ENCODE results near the gene BCAN.

BCAN gene

DNA sequence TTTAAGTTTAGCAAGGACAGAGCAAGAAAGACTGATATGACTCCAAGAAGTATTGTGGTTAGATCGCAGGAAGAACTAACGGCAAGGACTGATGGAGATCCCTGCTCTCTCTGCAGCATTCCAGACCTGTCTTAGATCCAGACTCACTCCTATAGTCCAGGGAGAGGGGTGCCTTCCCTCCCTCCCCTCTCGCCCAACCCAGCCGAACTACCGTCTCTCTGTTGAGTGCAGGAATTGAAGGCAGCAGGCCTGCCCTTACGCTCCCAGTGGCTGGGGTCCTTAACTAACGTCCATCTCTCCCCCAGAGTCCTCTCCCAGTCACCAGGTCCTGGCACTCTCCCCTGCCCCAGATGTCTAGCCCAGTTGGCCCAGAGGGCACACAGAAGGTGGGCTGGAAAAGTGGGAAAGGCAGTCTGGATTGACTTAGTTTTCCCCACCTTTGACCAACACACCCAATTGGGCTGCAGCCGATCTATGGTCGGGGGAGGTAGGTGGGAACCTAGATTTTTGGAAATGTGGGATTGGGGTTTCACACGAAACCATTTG is 62.3 kb downstream of the BCAN start:
- Histone ChIP-seq H3K9ac (ENCODE audit: insufficient read length) (no peak overlapping the region), H3K36me3 (ENCODE audit: insufficient read depth, low read length) (no peaks in the 10 kb centered on the region), H3K27ac (no peak overlapping the region), H3K4me3 (no peak overlapping the region), H3K9me3 (ENCODE audit: low read depth, low read length) (no peaks in the 10 kb centered on the region)
- TF ChIP-seq FOXP2 (optimal IDR thresholded peaks at IDR 0.05; ENCODE audit: control extremely low read depth, extremely low read length, insufficient read depth) (no peak), EZH2 (IDR thresholded peaks at IDR 0.05) (no peak), POLR2AphosphoS5 (IDR thresholded peaks at IDR 0.05; ENCODE audit: borderline replicate concordance, low read depth, low read length) (no peak)
- DNase-seq (ENCODE audit: low read depth, low spot score) = no peak

DNA sequence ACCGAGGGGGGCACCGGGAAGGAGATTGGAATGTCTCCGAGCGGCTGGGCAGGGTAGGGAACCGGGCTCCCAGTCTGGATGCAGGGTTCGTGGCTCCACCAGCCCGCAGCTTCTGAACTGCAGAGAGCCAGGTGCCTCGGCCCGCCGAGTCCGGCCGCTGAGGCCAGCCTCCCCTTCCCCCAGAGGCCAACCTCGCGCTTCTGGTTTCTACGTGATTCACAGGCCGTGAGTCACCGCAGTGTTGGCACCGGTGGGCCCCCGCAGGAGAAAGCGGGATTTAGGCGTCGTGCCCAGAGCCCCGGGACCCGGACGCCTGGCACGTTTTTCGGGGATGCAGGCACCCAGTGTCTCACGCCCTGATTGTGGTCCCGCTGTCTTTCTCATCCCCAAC is 63.0 kb downstream of the BCAN start:
- Histone ChIP-seq H3K27ac (no peak overlapping the region), H3K9me3 (ENCODE audit: low read depth, low read length) (no peaks in the 10 kb centered on the region)
- DNase-seq (ENCODE audit: low read depth, low spot score) = no peak

DNA sequence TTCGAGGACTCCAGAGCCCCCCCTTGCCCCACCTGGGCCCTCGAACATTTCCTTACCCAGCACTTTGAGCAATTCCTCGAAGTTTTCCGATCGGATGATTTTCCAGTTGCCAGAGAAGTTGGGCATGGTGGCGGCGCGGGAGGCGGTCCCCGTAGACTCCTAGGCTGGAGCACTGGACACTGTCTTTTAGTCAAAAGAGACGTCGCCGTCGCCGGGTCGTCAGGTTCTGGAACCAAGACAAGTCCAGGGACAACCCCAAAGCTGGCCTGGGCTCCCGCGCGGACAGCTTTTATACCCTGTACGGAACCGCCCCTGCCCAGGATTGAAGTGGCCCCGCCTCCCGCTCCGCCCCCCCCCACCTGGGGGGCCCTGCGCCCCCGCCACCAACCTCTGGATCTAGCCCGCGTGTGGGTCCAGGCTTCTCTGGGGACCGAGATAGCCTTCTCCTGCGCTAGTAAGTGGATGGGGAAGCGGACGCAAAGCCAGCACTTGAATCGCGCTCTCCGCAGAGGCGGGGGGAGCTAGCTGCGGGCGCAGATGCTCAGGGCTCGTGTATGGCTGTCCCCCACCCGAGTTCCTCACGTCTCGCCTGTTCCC is 63.5 kb downstream of the BCAN start, which contains the start of gene CRABP2:
CRABP2 (minus strand) TSS at position 263 of the 597 bp plus-strand sequence; CDS start at position 126, 137 bp downstream.
- DNase-seq (ENCODE audit: low read depth, low spot score) = no peak
- Histone ChIP-seq H3K4me3 (peak within 1 kb of the TSS; percentile 71), H3K36me3 (ENCODE audit: insufficient read depth, low read length) (no peaks in the 10 kb centered on the region), H3K27ac (no peak within 1 kb of the TSS), H3K9ac (ENCODE audit: insufficient read length) (no peak within 1 kb of the TSS), H3K9me3 (ENCODE audit: low read depth, low read length) (no peaks in the 10 kb centered on the region)
- TF ChIP-seq EZH2 (IDR thresholded peaks at IDR 0.05) (no peak), POLR2AphosphoS5 (IDR thresholded peaks at IDR 0.05; ENCODE audit: borderline replicate concordance, low read depth, low read length) (no peak), FOXP2 (optimal IDR thresholded peaks at IDR 0.05; ENCODE audit: control extremely low read depth, extremely low read length, insufficient read depth) (no peak)

More for the DNA sequence above, 63.0 kb downstream of the BCAN start:
- no peak for TF ChIP-seq POLR2AphosphoS5 (IDR thresholded peaks at IDR 0.05; ENCODE audit: borderline replicate concordance, low read depth, low read length)
- Histone ChIP-seq H3K36me3 (ENCODE audit: insufficient read depth, low read length) (no peaks in the 10 kb centered on the region), H3K4me3 (peak overlapping the region; percentile 71), H3K9ac (ENCODE audit: insufficient read length) (no peak overlapping the region)

DNA sequence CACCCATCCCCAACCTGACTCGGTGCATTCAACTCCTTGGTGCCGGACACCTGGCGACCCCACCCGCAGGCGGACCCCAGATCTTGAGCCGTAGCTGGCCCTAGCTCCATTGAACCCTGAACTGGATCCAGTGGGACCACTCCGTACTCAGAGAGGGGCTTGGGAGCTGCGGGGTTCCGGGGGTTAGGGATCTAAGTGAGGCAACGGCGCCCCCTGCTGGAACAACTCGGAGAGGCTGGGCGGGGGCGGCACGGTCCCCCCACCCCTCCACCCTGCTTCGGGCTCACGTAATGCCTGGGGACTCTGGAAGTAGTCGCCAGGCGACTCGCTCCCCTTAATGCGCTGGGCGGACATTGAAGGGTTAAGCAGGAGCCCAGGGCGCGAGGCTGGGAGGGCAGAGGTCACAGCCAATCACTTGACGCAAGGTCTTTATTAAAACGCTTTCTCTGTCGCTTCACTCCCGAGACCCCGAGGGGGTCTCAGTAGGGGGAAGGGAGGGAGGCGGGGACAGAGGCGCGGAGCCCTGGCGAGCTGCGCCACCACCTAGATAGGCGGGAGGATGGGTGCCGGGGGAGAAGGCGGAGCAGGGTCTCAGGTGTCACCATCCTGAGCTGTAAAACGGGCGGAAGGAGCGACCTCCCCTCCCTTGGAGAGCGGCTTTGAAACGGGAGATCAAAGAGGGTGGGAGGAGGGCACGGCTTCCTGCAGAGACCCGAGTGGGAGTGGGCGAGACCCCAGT is 64.2 kb downstream of the BCAN start:
- TF ChIP-seq POLR2AphosphoS5 (IDR thresholded peaks at IDR 0.05; ENCODE audit: borderline replicate concordance, low read depth, low read length) (no peak), FOXP2 (optimal IDR thresholded peaks at IDR 0.05; ENCODE audit: control extremely low read depth, extremely low read length, insufficient read depth) (no peak), EZH2 (IDR thresholded peaks at IDR 0.05) (no peak)
- Histone ChIP-seq H3K9ac (ENCODE audit: insufficient read length) (no peak overlapping the region), H3K9me3 (ENCODE audit: low read depth, low read length) (no peaks in the 10 kb centered on the region), H3K4me3 (peak overlapping the region; percentile 71), H3K27ac (no peak overlapping the region), H3K36me3 (ENCODE audit: insufficient read depth, low read length) (no peaks in the 10 kb centered on the region)
- no peak for DNase-seq (ENCODE audit: low read depth, low spot score)

DNA sequence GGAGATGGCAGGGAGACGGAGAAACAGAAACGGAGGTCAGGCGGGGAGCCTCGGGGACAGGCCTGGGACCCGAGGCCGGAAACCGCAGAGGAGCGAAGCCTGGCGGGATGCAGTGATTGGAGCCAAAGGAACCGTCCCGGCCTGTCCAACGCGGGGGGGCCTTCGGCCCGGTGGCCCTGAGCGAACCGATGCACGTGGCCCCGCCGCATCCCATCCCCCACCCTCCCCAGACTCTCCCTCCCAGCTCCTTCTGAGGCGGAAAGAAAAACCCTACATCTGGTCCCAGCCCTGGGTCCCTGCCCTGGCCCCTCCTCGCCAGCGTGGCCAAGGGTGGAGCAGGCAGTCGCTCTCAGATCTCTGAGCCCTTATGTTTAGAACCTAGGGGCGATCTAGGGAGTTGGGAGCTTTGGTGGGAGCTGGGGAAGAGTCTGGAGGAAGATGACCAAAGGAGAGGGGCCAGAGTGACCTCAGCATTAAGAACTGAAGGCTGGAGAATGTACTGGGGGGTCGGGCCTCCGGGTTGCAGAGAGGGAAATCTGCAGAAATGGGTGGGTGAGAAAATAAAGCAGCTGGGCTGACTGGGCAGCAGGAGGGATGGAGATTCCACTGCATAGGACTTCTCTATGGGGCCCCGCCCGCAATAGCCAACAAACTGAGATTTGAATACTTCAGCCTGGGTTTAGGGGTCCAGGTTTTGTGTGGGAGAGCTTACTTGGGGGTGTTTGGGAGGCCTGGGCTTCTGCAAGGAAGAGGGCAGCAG is 64.9 kb downstream of the BCAN start:
- H3K9ac ChIP-seq (ENCODE audit: insufficient read length) = no peak overlapping the region
- no peak overlapping the region for H3K27ac ChIP-seq
- DNase-seq (ENCODE audit: low read depth, low spot score) = no peak
- H3K4me3 ChIP-seq = no peak overlapping the region
- no peaks in the 10 kb centered on the region for H3K36me3 ChIP-seq (ENCODE audit: insufficient read depth, low read length)
- TF ChIP-seq FOXP2 (optimal IDR thresholded peaks at IDR 0.05; ENCODE audit: control extremely low read depth, extremely low read length, insufficient read depth) (no peak), EZH2 (IDR thresholded peaks at IDR 0.05) (no peak), POLR2AphosphoS5 (IDR thresholded peaks at IDR 0.05; ENCODE audit: borderline replicate concordance, low read depth, low read length) (no peak)
- no peaks in the 10 kb centered on the region for H3K9me3 ChIP-seq (ENCODE audit: low read depth, low read length)

DNA sequence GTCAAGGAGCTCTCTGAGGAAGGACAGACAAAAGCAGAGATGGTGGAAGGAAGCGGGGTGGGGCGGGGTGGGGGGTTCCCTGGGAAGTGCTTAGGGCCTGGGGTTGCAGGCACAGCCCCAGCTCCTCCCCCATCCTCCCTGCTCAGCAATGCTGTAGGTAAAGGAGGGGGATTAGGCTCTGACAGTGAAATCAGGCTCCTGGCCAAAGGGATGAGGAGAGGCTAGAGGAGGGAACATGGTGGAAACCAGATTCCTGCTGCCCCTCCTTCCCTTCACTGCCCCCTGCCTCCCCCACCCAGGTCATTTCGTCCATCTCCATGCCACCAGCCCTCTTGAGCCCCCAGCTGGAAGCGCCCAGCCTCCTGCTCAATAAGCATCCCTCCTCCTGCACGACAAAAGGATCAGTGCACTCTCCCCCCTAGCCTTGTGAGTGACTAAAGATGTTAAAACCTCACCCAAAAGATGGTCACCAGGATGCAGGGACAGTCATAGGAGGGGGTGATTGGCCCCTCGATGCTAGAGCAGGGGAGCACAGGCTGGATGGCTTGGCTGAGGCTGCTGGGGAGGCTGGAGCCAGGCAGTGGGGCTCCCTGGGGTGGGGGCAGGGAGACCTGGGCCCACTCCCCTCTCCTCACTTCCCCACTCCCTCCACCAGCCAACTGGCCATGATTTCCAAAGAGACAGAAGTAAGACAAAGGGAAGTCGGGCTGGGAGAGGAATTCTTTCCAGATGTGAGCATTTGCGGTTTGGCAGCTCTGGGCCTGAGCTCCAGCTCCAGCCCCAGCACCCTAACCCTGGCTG is 65.7 kb downstream of the BCAN start:
- H3K9ac ChIP-seq (ENCODE audit: insufficient read length) = no peak overlapping the region
- no peak for DNase-seq (ENCODE audit: low read depth, low spot score)
- TF ChIP-seq FOXP2 (optimal IDR thresholded peaks at IDR 0.05; ENCODE audit: control extremely low read depth, extremely low read length, insufficient read depth) = no peak
- TF ChIP-seq POLR2AphosphoS5 (IDR thresholded peaks at IDR 0.05; ENCODE audit: borderline replicate concordance, low read depth, low read length) = no peak
- TF ChIP-seq EZH2 (IDR thresholded peaks at IDR 0.05) = no peak
- no peaks in the 10 kb centered on the region for H3K36me3 ChIP-seq (ENCODE audit: insufficient read depth, low read length)
- H3K27ac ChIP-seq = no peak overlapping the region
- no peaks in the 10 kb centered on the region for H3K9me3 ChIP-seq (ENCODE audit: low read depth, low read length)
- no peak overlapping the region for H3K4me3 ChIP-seq

DNA sequence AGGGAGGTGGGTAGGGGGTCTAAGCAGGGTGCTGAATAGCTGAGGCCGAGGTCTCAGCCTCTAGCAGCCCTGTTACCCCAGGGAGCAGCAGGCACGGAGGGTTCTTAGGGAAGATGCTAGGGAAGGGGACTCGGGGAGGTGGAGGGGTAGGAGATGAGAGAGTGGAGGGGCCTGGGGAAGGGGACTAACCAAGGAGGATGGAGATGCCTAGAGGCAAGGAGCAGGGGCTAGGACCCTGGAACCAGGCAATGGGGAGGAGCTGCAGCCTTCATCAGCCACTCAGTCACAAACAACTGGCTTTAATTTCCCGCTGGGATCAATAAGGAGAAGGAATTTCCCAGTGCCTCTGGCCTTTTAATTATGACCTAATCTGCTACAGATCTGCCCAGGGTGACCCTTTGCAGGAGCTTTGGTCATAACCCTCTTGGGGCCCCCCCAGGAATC is 66.3 kb downstream of the BCAN start:
- Histone ChIP-seq H3K4me3 (no peak overlapping the region), H3K9ac (ENCODE audit: insufficient read length) (no peak overlapping the region), H3K27ac (no peak overlapping the region), H3K9me3 (ENCODE audit: low read depth, low read length) (no peaks in the 10 kb centered on the region), H3K36me3 (ENCODE audit: insufficient read depth, low read length) (no peaks in the 10 kb centered on the region)
- no peak for TF ChIP-seq FOXP2 (optimal IDR thresholded peaks at IDR 0.05; ENCODE audit: control extremely low read depth, extremely low read length, insufficient read depth)
- TF ChIP-seq EZH2 (IDR thresholded peaks at IDR 0.05) = no peak
- no peak for TF ChIP-seq POLR2AphosphoS5 (IDR thresholded peaks at IDR 0.05; ENCODE audit: borderline replicate concordance, low read depth, low read length)
- no peak for DNase-seq (ENCODE audit: low read depth, low spot score)

All from SK-N-MC (cell line).